NOMO-1 treated with dmso at 0.1 percent for 144 hours (cell line): ENCODE data around the gene ZNF205.
"Not testable (repeated sequence)": the region's sequence is repeated elsewhere in the genome, so short reads cannot be mapped to it uniquely, and the experiment has no call there.

Source experiments
- DNase-seq: peaks from one replicate; lab custom pipeline; 2025; ENCODE audit not compliant: unreplicated experiment; lab: John Stamatoyannopoulos, UW

The ZNF205 gene

DNA sequence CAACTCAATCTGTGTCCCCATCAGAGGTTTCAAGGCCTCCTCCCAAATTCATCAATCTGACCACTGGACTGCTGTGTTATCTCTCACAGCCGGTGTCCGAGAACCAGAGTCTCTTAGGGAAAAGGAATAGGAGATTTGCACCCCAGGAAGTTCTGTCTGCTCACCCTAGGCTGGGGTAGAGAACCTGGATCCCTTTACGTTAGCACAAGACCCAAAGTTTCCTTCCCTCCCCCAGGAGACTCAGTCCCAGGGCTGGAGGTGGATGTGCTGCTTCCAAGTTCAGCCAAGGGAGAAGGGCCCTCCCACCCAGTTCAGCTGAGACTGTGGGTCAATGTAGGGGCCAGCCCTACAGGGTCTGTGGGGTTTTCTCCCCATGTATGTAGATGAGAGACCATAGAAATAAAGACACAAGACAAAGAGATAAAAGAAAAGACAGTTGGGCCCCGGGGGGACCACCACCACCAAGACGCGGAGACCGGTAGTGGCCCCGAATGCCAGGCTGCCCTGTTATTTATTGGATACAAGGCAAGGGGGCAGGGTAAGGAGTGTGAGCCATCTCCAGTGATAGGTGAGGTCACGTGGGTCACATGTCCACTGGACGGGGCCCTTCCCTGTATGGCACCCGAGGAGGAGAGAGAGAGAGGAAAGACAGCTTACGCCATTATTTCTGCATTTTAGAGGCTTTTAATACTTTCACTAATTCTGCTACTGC lies 52.9 kb downstream of the ZNF205 start:
- no peak for DNase-seq

DNA sequence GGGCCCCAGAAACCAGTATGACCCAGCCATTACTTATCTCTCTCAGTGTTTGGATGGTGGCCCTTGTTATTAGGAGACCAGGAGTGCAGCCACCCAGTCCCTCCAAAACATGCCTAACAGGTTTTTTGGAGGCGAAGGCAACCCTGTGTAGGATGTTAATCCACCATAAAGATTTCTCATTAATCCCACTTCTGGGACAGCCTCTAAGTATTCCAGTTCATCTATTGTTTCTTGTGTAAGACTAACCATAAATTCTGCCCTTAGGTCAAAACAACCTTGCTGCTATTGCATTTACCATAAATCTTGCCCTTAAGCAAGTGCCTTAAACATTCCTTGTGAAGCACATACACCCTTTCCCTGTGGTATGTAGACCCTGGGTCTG lies 54.1 kb downstream of the ZNF205 start:
- no peak for DNase-seq

- not testable (repeated sequence) for DNase-seq
Measured at GRCh38 chr16:3168729-3169128, 56.3 kb downstream of the ZNF205 start.
